Glutamatergic neuron (in vitro differentiated cells): ENCODE measurements around the gene PPFIA1. TPM values are rescaled to one million over a fixed set of nuclear protein-coding genes. Genes with fewer than 3 reads are reported as not detected.

Source experiments
- DNase-seq: peaks from one replicate; pipeline ENCODE4 v3.0.0; 2022
- H3K27ac Mint-ChIP-seq: one replicate; pipeline ENCODE4 v1.8.0; 2020; ENCODE audit warnings: mild to moderate bottlenecking, mixed read lengths, inconsistent platforms; ENCODE audit not compliant: unreplicated experiment
- H3K27me3 Mint-ChIP-seq: one replicate; pipeline ENCODE4 v1.8.0; 2020; ENCODE audit warnings: mild to moderate bottlenecking, moderate library complexity, mixed read lengths, inconsistent platforms; ENCODE audit not compliant: unreplicated experiment
- H3K36me3 Mint-ChIP-seq: one replicate; pipeline ENCODE4 v1.8.0; 2020; ENCODE audit warnings: mild to moderate bottlenecking, mixed read lengths, inconsistent platforms; ENCODE audit not compliant: unreplicated experiment
- H3K4me1 Mint-ChIP-seq: one replicate; pipeline ENCODE4 v1.8.0; 2020; ENCODE audit warnings: mild to moderate bottlenecking, low read depth, mixed read lengths, inconsistent platforms; ENCODE audit not compliant: unreplicated experiment
- H3K4me3 Mint-ChIP-seq: one replicate; pipeline ENCODE4 v1.8.0; 2020; ENCODE audit warnings: mild to moderate bottlenecking, mixed read lengths, inconsistent platforms; ENCODE audit not compliant: unreplicated experiment
- H3K9me3 Mint-ChIP-seq: one replicate; pipeline ENCODE4 v1.8.0; 2020; ENCODE audit warnings: mild to moderate bottlenecking, moderate library complexity, mixed read lengths, inconsistent platforms; ENCODE audit not compliant: unreplicated experiment
- CTCF ChIP-seq: fragments of 200-600 bp; sonication (generic); IDR thresholded peaks from one replicate; pipeline ENCODE4 v1.5.0; 2021; ENCODE audit not compliant: partially characterized antibody, unreplicated experiment
- total RNA-seq: library from RNA; stranded (reverse); fragmentation: NEBNext Ultra II Directional; extraction: Animal tissue kit (Norgen Biotek cat#: 25700); gene quantifications from one replicate; pipeline ENCODE4 v1.2.1, GENCODE V29; 2021; ENCODE audit not compliant: unreplicated experiment

The PPFIA1 gene
- total RNA-seq, 1 donor from 2014 or later, result 98.6 TPM

DNA sequence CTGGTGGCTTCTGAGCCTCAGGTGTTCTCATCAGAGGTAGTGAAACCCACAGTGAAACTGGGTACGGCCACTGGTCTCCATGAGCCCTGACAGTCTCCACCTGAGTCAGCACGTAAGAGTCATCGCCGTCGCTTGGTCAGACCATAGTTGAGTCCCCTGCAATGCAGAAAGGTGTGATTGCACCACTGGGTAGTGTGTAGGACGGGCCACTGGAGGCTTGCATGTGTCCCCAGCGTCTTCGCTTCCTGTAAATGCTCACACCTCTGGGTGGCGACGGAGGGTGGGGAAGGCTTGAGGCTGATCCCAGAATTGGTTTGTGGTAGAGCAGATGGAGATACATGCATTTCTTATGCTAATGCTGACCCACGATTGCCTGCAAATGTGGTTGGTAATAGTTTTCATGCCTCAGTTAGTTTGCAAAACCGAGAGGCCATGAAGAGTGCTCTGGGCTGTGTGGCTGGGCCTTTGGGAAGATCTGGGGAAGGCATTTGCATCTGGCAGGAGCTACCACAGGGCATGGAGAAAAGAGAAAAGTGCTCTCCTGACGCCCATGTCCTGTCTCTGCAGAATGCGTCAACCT is 154.4 kb downstream of the PPFIA1 start:
- Mint-ChIP-seq H3K27ac (peak overlapping the region; percentile 94), H3K27me3 (peaks cover 12% of the 10 kb centered on the region), H3K9me3 (peaks cover 11% of the 10 kb centered on the region), H3K36me3 (peaks cover 4% of the 10 kb centered on the region), H3K4me1 (peaks cover 24% of the 10 kb centered on the region), H3K4me3 (no peak overlapping the region)
- DNase-seq, result no peak
- TF ChIP-seq CTCF, result no peak

- TF ChIP-seq CTCF, result no peak
- Mint-ChIP-seq H3K36me3 (no peaks in the 10 kb centered on the region), H3K27me3 (peaks cover 16% of the 10 kb centered on the region), H3K4me1 (peaks cover 27% of the 10 kb centered on the region), H3K9me3 (peaks cover 14% of the 10 kb centered on the region), H3K4me3 (no peak overlapping the region), H3K27ac (peak overlapping the region; percentile 55)
- DNase-seq, result no peak
Observed at GRCh38 chr11:70427436-70427835, 156.9 kb downstream of the PPFIA1 start.

- peaks cover 9% of the 10 kb centered on the region for H3K27me3 Mint-ChIP-seq
- H3K4me3 Mint-ChIP-seq, result no peak overlapping the region
- H3K27ac Mint-ChIP-seq, result peak overlapping the region; percentile 28
- no peak for DNase-seq
- no peaks in the 10 kb centered on the region for H3K36me3 Mint-ChIP-seq
- peaks cover 14% of the 10 kb centered on the region for H3K9me3 Mint-ChIP-seq
- no peak for TF ChIP-seq CTCF
- H3K4me1 Mint-ChIP-seq, result peaks cover 20% of the 10 kb centered on the region
Observed at GRCh38 chr11:70428701-70429427, 158.4 kb downstream of the PPFIA1 start.

DNA sequence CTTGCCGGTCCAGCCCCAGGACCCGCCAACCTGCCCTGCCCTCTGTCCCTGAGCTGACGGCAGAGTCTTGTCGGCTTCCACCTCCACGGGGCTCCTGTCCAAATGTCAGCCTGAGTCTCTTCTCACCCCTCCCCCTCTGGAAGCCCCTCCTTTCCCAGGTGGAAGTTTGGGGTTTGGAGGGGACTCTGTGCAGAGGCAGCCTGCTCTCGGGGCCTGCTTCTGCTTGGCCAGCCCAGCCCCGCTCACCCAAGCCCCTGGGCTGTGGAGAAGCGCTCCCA is 158.9 kb downstream of the PPFIA1 start:
- DNase-seq, result no peak
- Mint-ChIP-seq H3K27me3 (peaks cover 8% of the 10 kb centered on the region), H3K9me3 (peaks cover 12% of the 10 kb centered on the region), H3K4me3 (no peak overlapping the region), H3K4me1 (peaks cover 18% of the 10 kb centered on the region), H3K27ac (no peak overlapping the region), H3K36me3 (no peaks in the 10 kb centered on the region)
- no peak for TF ChIP-seq CTCF

GRCh38 chr11:70429724-70430521 is 159.4 kb downstream of the PPFIA1 start:
- H3K27me3 Mint-ChIP-seq, result peaks cover 8% of the 10 kb centered on the region
- no peak overlapping the region for H3K27ac Mint-ChIP-seq
- no peak overlapping the region for H3K4me3 Mint-ChIP-seq
- TF ChIP-seq CTCF, result no peak
- H3K36me3 Mint-ChIP-seq, result no peaks in the 10 kb centered on the region
- H3K9me3 Mint-ChIP-seq, result peaks cover 10% of the 10 kb centered on the region
- H3K4me1 Mint-ChIP-seq, result peaks cover 14% of the 10 kb centered on the region
- DNase-seq, result no peak
